ENCODE data around the gene PTPRA.

Gene PTPRA

GRCh38 chr20:2922957-2923356 lies 49.7 kb downstream of the PTPRA start:
- no peak for DNase-seq (ENCODE audit: low read depth in 2 of 2)

- no peak for DNase-seq (ENCODE audit: low read depth in 2 of 2)
Measured at GRCh38 chr20:2930538-2930937, 57.3 kb downstream of the PTPRA start.

DNA sequence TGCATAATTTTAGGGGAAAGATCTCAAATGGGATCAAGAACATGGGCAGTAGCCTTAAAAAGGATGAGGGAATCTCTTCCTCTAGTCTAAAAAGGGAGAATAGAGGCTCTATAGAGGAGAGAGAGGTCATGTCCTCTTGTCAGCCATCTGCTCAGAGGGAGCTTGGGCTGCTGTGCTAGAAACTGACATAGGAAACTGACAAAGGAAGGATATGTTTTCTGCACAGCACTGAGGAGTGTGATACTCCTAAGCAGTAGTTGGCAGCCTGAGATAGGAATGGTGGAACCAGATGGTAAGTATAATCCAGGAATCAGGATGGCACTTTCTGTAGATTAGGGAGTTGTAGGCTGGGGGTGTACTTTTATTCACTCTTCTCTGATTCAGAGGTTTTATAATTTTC lies 59.2 kb downstream of the PTPRA start:
- no peak for DNase-seq (ENCODE audit: low read depth in 2 of 2)

DNA sequence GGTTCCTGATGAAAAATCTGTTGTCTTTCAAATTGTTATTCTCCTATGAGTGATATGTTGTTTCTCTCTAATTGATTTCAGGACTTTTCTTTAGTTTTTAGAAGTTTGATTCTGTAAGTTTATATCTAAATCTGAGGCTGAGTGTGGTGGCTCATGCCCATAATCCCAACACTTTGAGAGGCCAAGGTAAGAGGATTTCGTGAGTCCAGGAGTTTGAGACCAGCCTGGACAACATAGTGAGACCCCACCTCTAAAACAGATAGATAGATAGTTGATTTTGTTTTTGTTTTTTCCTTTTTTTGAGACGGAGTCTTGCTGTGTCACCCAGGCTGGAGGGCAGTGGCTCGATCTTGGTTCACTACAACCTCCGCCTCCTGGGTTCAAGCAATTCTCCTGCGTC lies 64.6 kb downstream of the PTPRA start:
- no peak for DNase-seq (ENCODE audit: low read depth in 2 of 2)

GRCh38 chr20:2942439-2942838 lies 69.2 kb downstream of the PTPRA start:
- no peak for DNase-seq (ENCODE audit: low read depth in 2 of 2)

GRCh38 chr20:2946988-2947961 lies 74.0 kb downstream of the PTPRA start:
- no peak for DNase-seq (ENCODE audit: low read depth in 2 of 2)

- DNase-seq (ENCODE audit: low read depth in 2 of 2): no peak
Measured at GRCh38 chr20:2948968-2949367, 75.7 kb downstream of the PTPRA start.

- no peak for DNase-seq (ENCODE audit: low read depth in 2 of 2)
Measured at GRCh38 chr20:2952766-2953165, 79.5 kb downstream of the PTPRA start.

GRCh38 chr20:2955257-2955970 lies 82.1 kb downstream of the PTPRA start:
- DNase-seq (ENCODE audit: low read depth in 2 of 2): peak in 1 of 2 donors; percentile 3

- DNase-seq (ENCODE audit: low read depth in 2 of 2): no peak
Measured at GRCh38 chr20:2956480-2956879, 83.2 kb downstream of the PTPRA start.

GRCh38 chr20:2967841-2968240 lies 94.6 kb downstream of the PTPRA start:
- no peak for DNase-seq (ENCODE audit: low read depth in 2 of 2)

GRCh38 chr20:2972126-2972525 lies 98.8 kb downstream of the PTPRA start:
- DNase-seq (ENCODE audit: low read depth in 2 of 2): no peak

- no peak for DNase-seq (ENCODE audit: low read depth in 2 of 2)
Measured at GRCh38 chr20:2973574-2973973, 100.3 kb downstream of the PTPRA start.

DNA sequence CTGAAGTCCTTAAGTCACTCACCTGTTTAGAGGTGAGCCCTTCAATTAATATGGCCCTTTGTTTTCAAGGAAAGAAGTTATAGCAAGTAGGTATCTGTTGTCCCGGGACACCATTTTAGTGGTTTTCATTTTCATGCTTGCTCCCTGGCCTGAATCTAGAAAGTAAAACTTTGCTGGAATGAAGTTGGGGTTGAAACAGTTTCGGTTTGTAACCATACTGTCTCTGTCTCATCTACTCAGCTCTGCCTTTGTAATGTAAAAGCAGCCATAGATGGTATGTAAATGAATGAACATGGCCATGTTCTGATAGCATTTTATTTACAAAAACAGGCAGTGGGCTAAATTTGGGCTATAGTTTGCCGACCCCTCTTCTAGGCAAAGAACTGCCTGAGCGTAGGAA lies 105.2 kb downstream of the PTPRA start:
- DNase-seq (ENCODE audit: low read depth in 2 of 2): no peak

GRCh38 chr20:2981646-2982045 lies 108.4 kb downstream of the PTPRA start:
- DNase-seq (ENCODE audit: low read depth in 2 of 2): no peak

DNA sequence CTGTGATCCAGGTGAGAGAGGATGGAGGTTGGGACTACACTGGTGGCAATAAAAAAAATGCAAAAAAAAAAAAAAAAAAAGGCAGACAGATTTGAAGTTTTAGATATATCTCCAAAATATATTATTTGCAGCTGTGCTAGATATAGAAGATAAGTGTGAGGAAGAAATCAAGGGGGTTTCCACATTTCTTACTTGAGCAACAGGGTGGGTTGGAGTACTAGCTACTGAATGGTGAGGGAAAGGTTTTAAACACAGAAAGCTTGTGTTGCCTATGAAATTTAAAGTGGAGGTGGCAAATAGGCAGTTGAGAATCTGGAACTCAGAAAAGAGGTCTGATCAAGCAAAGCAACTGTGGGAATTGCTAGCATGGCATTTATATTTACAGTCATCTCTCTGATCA lies 110.2 kb downstream of the PTPRA start:
- DNase-seq (ENCODE audit: low read depth in 2 of 2): no peak

DNA sequence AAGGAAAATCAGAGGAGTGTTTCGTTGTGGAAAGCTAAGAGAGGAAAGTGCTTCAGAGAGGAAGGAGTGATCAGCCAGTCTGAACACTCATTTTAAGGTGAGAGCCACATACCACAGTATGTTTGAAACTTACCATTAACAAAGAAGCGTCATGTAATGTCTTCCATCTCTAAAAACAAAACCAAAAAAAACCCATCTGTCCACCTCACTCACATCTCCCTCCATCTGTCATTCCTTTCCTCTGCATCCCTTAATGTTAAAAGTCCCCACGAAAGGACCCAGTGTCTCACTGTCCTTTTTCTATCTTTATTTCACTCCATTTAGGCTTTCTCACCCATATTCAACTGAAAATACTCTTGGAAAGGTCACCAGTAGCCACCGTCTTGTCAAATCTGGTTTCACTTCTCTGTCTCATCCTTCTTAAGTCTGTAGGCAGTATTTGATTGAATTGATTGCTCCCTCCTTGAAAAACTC lies 110.8 kb downstream of the PTPRA start:
- DNase-seq (ENCODE audit: low read depth in 2 of 2): no peak

DNA sequence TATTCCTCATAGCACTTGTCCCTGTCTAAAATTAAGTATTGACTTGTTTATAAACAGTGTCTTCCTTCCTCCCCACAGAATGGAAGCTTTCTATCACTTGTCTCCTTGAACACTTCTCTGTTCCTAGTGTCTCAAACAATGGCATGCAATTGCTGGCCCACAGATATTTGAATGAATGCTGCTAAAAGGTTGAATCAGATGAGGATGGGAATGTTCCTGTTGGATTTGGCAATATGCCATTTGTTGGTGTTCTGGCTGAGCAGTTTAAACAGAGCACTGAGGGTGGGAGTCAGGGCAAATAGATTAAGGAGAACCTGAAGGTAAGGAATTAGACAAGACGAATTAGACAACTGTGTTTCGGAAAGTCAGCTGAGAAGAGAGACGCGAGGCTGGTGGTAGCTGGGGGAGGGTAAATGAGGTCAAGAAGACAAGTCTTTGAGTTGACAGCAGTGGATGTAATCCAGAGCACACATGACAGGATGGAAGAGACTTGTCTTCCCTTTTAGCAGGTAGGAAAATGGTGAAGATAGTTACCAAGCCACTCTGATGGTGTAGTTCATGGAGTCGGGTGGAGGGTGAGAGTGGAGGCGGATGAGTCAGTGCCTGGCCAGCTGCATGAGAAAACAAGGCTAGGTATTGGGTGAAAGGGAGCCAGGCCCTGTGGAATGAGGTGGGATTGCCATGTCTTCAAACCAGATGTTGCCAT lies 111.8 kb downstream of the PTPRA start:
- peak in 1 of 2 donors; percentile 36 for DNase-seq (ENCODE audit: low read depth in 2 of 2)

- DNase-seq (ENCODE audit: low read depth in 2 of 2): peak; percentile 70 to 72
Measured at GRCh38 chr20:2986466-2986865, 113.2 kb downstream of the PTPRA start.

DNA sequence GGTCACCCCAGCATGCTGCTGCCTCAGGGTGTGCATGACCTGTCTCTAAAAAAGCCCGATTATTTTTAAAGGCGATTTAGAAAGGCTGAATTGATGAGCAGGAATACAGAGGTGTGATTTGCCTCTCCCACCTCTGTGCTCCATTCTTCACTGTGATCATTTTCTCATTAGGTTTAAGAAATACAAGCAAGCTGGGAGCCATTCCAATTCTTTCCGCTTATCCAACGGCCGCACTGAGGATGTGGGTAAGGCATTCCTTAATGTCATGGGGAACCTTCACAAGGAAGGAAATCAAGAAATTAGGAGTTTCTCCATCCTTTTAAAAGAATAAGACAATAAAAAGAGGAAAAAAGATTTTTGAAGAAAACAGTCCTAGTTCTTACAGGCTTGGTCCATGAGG lies 114.6 kb downstream of the PTPRA start:
- DNase-seq (ENCODE audit: low read depth in 2 of 2): no peak

DNA sequence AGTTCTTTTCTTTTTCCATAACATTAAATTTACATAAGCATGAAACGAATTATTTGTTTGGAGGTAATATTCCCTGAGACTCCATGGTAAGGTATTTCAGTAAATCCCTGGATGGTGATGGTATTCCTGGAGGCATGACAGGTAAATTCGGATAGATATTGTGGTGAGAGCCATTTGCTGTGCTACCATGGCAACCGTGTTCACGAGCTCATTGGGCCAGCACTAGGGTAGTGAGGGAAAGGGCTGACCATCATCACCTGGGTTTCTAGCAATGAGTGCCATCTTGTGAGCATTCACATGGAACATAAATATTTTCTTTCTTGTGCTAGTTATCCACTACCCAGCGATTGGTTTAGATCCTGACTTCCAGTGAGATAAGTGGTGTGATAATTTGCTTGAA lies 118.3 kb downstream of the PTPRA start:
- no peak for DNase-seq (ENCODE audit: low read depth in 2 of 2)

DNA sequence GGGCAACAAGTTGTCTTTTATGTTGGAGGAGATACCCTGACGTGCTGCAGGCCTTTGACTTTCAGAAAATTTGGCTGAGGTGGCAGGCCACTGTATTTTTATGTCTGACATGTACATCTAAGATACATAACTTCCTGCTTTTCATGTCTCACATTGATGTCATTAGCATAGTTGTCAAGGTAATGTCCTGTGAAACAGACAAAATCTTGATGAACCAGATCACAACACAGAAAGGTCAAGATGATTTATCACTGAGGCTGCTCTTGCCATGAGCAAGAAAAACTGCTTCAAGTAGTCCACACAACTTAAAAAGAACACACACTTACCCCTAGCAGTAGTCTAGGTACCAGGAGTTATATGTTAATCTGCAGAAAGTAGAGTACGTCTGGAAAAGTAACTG lies 120.0 kb downstream of the PTPRA start:
- no peak for DNase-seq (ENCODE audit: low read depth in 2 of 2)
